ENCODE results near the gene USP17L30.
"Not testable (repeated sequence)": the region's sequence is repeated elsewhere in the genome, so short reads cannot be mapped to it uniquely, and the experiment has no call there.

Gene USP17L30, protein sequence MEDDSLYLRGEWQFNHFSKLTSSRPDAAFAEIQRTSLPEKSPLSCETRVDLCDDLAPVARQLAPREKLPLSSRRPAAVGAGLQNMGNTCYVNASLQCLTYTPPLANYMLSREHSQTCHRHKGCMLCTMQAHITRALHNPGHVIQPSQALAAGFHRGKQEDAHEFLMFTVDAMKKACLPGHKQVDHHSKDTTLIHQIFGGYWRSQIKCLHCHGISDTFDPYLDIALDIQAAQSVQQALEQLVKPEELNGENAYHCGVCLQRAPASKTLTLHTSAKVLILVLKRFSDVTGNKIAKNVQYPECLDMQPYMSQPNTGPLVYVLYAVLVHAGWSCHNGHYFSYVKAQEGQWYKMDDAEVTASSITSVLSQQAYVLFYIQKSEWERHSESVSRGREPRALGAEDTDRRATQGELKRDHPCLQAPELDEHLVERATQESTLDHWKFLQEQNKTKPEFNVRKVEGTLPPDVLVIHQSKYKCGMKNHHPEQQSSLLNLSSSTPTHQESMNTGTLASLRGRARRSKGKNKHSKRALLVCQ

DNA sequence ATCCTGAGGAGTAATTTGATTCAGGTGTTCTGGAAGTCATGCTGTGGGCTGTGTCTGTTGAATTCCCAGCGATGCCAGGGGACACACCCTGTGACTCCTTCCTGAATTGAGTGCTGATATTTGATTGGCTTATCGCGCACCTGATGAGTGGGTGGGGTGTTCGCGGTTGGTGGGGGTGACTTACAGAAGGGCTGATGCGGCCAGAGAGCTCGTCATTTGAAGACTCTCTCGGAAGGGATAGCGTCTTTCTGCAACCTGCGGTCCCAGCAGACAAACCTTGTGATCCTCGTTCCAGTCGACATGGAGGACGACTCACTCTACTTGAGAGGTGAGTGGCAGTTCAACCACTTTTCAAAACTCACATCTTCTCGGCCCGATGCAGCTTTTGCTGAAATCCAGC lies at the start of gene USP17L30:
TSS of gene USP17L30 (plus strand) at position 301 of the 400 bp plus-strand sequence. CDS start at position 301, 0 bp downstream.
- DNase-seq, result not testable (repeated sequence)

DNA sequence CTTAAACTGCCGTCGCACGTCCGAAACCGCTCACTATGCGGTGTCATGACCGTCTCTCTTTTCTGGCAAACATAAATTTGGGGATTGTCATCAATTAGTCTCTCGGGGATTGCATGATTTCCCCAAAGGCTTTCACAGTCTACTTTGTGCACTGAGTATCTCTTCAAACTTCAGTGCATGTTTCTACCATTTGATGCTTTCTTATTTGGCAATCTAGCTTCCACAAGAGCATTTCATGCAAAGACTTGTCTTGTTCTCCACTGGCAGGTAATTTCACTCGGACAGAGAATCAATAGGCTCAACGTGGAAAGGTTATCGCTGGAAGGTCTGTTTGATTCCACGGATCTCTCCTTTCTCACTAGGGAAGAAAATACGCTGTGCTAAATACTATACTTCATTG lies 38.7 kb upstream of the USP17L30 start:
- DNase-seq, result not testable (repeated sequence)

DNA sequence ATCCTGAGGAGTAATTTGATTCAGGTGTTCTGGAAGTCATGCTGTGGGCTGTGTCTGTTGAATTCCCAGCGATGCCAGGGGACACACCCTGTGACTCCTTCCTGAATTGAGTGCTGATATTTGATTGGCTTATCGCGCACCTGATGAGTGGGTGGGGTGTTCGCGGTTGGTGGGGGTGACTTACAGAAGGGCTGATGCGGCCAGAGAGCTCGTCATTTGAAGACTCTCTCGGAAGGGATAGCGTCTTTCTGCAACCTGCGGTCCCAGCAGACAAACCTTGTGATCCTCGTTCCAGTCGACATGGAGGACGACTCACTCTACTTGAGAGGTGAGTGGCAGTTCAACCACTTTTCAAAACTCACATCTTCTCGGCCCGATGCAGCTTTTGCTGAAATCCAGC lies 38.1 kb upstream of the USP17L30 start, which contains the start of gene USP17L24:
TSS of gene USP17L24 (plus strand) at position 301 of the 400 bp plus-strand sequence. CDS start at position 301, 0 bp downstream.
- not testable (repeated sequence) for DNase-seq

DNA sequence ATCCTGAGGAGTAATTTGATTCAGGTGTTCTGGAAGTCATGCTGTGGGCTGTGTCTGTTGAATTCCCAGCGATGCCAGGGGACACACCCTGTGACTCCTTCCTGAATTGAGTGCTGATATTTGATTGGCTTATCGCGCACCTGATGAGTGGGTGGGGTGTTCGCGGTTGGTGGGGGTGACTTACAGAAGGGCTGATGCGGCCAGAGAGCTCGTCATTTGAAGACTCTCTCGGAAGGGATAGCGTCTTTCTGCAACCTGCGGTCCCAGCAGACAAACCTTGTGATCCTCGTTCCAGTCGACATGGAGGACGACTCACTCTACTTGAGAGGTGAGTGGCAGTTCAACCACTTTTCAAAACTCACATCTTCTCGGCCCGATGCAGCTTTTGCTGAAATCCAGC lies 33.3 kb upstream of the USP17L30 start, which contains the start of gene USP17L25:
TSS of gene USP17L25 (plus strand) at position 301 of the 400 bp plus-strand sequence. CDS start at position 301, 0 bp downstream.
- not testable (repeated sequence) for DNase-seq

DNA sequence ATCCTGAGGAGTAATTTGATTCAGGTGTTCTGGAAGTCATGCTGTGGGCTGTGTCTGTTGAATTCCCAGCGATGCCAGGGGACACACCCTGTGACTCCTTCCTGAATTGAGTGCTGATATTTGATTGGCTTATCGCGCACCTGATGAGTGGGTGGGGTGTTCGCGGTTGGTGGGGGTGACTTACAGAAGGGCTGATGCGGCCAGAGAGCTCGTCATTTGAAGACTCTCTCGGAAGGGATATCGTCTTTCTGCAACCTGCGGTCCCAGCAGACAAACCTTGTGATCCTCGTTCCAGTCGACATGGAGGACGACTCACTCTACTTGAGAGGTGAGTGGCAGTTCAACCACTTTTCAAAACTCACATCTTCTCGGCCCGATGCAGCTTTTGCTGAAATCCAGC lies 28.6 kb upstream of the USP17L30 start, which contains the start of gene USP17L26:
TSS of gene USP17L26 (plus strand) at position 301 of the 400 bp plus-strand sequence. CDS start at position 301, 0 bp downstream.
- DNase-seq, result not testable (repeated sequence)

DNA sequence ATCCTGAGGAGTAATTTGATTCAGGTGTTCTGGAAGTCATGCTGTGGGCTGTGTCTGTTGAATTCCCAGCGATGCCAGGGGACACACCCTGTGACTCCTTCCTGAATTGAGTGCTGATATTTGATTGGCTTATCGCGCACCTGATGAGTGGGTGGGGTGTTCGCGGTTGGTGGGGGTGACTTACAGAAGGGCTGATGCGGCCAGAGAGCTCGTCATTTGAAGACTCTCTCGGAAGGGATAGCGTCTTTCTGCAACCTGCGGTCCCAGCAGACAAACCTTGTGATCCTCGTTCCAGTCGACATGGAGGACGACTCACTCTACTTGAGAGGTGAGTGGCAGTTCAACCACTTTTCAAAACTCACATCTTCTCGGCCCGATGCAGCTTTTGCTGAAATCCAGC lies 23.8 kb upstream of the USP17L30 start, which contains the start of gene USP17L5:
TSS of gene USP17L5 (plus strand) at position 301 of the 400 bp plus-strand sequence. CDS start at position 301, 0 bp downstream.
- not testable (repeated sequence) for DNase-seq

DNA sequence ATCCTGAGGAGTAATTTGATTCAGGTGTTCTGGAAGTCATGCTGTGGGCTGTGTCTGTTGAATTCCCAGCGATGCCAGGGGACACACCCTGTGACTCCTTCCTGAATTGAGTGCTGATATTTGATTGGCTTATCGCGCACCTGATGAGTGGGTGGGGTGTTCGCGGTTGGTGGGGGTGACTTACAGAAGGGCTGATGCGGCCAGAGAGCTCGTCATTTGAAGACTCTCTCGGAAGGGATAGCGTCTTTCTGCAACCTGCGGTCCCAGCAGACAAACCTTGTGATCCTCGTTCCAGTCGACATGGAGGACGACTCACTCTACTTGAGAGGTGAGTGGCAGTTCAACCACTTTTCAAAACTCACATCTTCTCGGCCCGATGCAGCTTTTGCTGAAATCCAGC lies 19.1 kb upstream of the USP17L30 start, which contains the start of gene USP17L27:
TSS of gene USP17L27 (plus strand) at position 301 of the 400 bp plus-strand sequence. CDS start at position 301, 0 bp downstream.
- not testable (repeated sequence) for DNase-seq

DNA sequence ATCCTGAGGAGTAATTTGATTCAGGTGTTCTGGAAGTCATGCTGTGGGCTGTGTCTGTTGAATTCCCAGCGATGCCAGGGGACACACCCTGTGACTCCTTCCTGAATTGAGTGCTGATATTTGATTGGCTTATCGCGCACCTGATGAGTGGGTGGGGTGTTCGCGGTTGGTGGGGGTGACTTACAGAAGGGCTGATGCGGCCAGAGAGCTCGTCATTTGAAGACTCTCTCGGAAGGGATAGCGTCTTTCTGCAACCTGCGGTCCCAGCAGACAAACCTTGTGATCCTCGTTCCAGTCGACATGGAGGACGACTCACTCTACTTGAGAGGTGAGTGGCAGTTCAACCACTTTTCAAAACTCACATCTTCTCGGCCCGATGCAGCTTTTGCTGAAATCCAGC lies 14.3 kb upstream of the USP17L30 start, which contains the start of gene USP17L28:
TSS of gene USP17L28 (plus strand) at position 301 of the 400 bp plus-strand sequence. CDS start at position 301, 0 bp downstream.
- not testable (repeated sequence) for DNase-seq

DNA sequence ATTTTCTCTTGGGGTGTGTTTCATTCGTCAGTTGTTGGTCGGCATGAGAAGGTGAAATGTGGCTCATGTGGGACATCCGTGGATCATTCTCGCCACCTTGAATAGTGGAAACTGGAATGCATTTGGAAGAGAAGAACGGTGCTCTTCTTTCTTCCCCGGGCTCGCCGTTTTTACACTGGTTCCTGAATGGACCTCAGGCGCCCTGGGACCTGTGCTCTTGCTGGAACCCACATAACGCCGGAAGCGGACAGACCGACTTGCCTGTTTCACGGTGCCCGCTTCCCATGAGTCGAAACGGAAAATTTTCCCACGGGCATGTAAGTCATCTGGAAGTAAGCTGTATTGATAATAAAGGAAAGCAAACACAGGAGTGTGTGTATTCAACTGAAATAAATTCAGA lies 12.1 kb upstream of the USP17L30 start:
- not testable (repeated sequence) for DNase-seq

DNA sequence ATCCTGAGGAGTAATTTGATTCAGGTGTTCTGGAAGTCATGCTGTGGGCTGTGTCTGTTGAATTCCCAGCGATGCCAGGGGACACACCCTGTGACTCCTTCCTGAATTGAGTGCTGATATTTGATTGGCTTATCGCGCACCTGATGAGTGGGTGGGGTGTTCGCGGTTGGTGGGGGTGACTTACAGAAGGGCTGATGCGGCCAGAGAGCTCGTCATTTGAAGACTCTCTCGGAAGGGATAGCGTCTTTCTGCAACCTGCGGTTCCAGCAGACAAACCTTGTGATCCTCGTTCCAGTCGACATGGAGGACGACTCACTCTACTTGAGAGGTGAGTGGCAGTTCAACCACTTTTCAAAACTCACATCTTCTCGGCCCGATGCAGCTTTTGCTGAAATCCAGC lies 9.6 kb upstream of the USP17L30 start, which contains the start of gene USP17L29:
TSS of gene USP17L29 (plus strand) at position 301 of the 400 bp plus-strand sequence. CDS start at position 301, 0 bp downstream.
- DNase-seq, result not testable (repeated sequence)

DNA sequence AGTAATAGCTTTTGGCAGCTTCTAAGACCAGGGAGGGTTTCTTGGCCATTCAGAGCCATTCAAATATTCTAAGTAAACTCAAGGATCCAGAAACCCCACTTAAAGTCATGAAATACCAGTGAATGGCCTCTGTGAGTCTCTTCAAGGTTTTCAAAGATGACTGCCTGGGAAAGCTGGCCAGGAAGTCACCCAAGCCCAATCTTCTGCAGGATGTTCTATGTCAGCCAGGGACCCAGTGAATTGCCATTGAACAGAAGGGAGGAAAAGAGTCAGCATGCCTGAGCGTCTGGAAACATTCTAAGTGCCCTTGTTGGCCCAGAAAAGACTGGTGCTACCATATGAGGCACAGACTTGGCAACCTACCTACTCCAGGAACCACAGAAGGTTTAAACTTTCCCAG lies 17.0 kb downstream of the USP17L30 start:
- not testable (repeated sequence) for DNase-seq

DNA sequence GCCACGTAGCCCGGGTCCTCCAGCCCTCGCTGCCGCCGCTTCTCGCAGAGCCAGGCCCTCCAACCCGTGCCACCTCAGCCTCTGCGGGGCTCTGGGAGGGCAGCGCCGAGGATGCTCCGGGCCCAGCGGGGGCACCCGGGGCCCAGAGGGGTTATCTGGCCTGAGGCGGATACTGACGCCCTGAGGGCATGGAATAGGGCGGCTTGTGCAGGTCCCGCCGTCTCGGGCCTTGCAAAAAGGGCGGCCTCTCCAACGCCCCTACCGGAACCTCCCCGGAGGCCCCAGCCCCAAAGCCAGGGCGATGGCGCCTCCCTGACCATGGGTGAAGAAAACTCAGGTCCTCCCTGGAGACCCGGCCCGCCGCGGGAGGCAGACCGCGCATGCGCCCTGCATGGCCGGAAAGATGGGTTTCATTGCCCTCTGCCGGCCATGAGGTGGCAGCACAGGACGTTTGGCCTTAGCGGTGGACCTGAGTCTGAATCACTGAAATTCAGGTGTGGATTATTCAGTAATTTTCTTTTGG lies 18.1 kb downstream of the USP17L30 start:
- DNase-seq, result not testable (repeated sequence)

DNA sequence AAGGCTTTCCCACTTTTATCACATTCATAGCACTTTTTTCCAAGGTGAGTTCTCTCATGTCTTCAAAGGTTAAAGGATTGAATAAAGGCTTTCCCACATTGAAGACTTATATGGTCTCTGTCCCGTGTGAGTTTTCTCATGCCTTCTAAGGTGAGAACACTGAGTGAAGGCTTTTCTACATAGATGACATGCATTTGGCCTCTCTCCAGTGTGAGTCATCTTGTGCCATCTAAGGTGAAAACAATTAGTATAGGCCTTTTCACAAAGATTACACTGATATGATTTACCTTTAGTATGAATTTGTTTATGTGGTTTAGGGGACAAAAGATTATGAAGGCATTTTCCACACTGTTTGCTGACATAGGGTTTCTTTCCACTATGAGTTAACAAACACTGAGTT lies 21.2 kb downstream of the USP17L30 start:
- DNase-seq, result no peak

DNA sequence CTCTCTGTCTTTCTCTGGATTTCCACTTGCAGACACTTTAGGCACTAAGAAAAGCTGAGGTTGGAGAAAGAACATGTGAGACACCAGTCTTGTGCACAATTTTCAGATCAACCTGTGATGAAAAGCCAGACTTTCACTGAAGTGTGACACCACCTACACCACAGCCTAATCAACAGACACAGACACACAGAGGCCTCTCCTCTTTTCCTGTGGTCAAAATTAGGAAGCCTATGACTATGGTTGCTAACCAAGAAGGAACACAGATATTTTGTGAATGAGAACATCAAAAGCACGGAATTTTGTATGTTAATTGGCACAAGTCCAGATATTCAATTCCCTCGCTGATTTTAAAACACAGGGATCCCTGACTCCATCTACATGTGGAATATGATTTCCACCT lies 26.1 kb downstream of the USP17L30 start:
- not testable (repeated sequence) for DNase-seq

DNA sequence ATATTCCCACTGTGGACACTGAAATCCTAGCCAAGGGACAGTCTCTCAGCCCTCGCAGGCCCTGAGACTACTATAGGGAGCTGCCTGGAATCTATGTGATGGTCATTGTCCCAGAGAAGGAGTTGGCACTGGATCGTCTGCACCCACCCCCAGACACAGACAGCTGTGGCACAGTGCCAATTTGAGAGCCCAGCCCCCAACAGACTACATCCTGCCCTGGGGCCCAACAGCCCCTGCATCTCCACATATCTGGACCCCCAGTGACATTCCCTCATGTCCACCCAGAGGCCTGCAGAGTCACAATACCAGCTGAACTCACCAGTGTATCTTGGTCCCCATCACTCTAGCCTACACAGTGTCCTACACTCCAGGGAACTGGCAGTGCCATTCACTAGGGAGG lies 42.8 kb downstream of the USP17L30 start:
- not testable (repeated sequence) for DNase-seq

DNA sequence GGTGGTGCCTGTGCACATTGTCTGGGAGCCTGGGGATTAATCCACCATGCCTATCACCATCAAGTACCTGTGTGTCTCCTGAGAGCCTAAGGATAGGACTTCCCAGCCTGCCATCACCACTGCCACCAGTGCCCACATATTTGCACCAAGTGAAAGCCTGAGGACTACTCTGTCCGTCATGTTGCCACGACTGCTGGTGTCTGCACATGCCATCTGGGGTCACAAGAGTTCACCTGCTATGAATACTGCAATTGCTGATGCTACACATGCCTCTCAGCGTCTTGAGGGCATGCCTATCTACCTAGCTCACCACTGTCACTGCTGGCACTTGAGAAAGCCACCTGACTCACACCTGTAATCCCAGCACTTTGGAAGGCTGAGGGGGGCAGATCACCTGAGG lies 43.6 kb downstream of the USP17L30 start:
- not testable (repeated sequence) for DNase-seq

DNA sequence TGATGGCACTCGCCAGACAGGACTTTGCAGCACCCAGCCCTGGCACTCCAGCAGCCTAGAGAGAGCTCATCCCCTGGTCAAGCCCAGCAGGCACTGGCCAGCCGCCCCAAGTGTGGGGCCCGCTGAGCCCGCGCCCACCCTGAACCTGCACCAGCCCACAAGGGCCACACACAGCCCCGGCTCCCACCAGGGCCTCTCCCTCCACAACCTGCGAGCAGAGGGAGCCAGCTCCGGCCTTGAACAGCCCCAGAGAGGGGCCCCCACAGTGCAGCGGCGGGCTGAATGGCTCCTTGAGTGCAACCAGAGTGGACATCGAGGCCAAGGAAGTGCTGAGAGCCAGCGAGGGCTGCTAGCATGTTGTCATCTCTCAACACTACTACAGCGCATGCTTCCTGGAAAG lies 46.9 kb downstream of the USP17L30 start:
- DNase-seq, result no peak

All from NCI-H510A (cell line).